ENCODE measurements around the gene C1QL4. TPM values are rescaled to one million over a fixed set of nuclear protein-coding genes. Genes with fewer than 3 reads are reported as not detected.
"Not testable (repeated sequence)": the region's sequence is repeated elsewhere in the genome, so short reads cannot be mapped to it uniquely, and the experiment has no call there.

The C1QL4 gene
- total and polyA plus RNA-seq, 2 donors = not detected

- Histone ChIP-seq H3K4me3 (ENCODE audit: low read depth, low read length) (no peak overlapping the region), H3K27ac (ENCODE audit: low read depth) (no peak overlapping the region), H3K4me1 (ENCODE audit: insufficient read depth) (no peaks in the 10 kb centered on the region), H3K36me3 (ENCODE audit: insufficient read depth) (no peaks in the 10 kb centered on the region)
- no peak for DNase-seq (ENCODE audit: extremely low spot score)
- 43% methylated on average over 19 of the region's 19 CpGs for WGBS
These were observed 2.8 kb downstream of the C1QL4 start for GRCh38 chr12:49334226-49334625.

- H3K36me3 ChIP-seq (ENCODE audit: insufficient read depth); H3K4me3 ChIP-seq (ENCODE audit: low read depth, low read length); H3K27ac ChIP-seq (ENCODE audit: low read depth); DNase-seq (ENCODE audit: extremely low spot score); H3K4me1 ChIP-seq (ENCODE audit: insufficient read depth): not testable (repeated sequence)
- WGBS = 42% methylated on average over 21 of the region's 21 CpGs
These were observed 3.2 kb downstream of the C1QL4 start for GRCh38 chr12:49333778-49334177.

GRCh38 chr12:49332891-49333371, 4.1 kb downstream of the C1QL4 start:
- no peak overlapping the region for H3K4me3 ChIP-seq (ENCODE audit: low read depth, low read length)
- DNase-seq (ENCODE audit: extremely low spot score) = no peak
- WGBS = 24% methylated on average over 40 of the region's 40 CpGs
- no peak overlapping the region for H3K27ac ChIP-seq (ENCODE audit: low read depth)
- H3K4me1 ChIP-seq (ENCODE audit: insufficient read depth) = no peaks in the 10 kb centered on the region
- no peaks in the 10 kb centered on the region for H3K36me3 ChIP-seq (ENCODE audit: insufficient read depth)

- no peak overlapping the region for H3K27ac ChIP-seq (ENCODE audit: low read depth)
- 73% methylated on average over 17 of the region's 17 CpGs for WGBS
- no peaks in the 10 kb centered on the region for H3K36me3 ChIP-seq (ENCODE audit: insufficient read depth)
- no peak for DNase-seq (ENCODE audit: extremely low spot score)
- no peak overlapping the region for H3K4me3 ChIP-seq (ENCODE audit: low read depth, low read length)
- no peaks in the 10 kb centered on the region for H3K4me1 ChIP-seq (ENCODE audit: insufficient read depth)
These were observed 4.5 kb downstream of the C1QL4 start for GRCh38 chr12:49332441-49332861.

- H3K4me1 ChIP-seq (ENCODE audit: insufficient read depth) = no peaks in the 10 kb centered on the region
- H3K27ac ChIP-seq (ENCODE audit: low read depth) = no peak overlapping the region
- WGBS = 49% methylated on average over 11 of the region's 11 CpGs
- H3K4me3 ChIP-seq (ENCODE audit: low read depth, low read length) = no peak overlapping the region
- H3K36me3 ChIP-seq (ENCODE audit: insufficient read depth) = no peaks in the 10 kb centered on the region
- DNase-seq (ENCODE audit: extremely low spot score) = peak; percentile 47
These were observed 5.4 kb downstream of the C1QL4 start for GRCh38 chr12:49331380-49332222.

GRCh38 chr12:49330631-49331379, 6.2 kb downstream of the C1QL4 start:
- 76% methylated on average over 14 of the region's 14 CpGs for WGBS
- Histone ChIP-seq H3K36me3 (ENCODE audit: insufficient read depth) (no peaks in the 10 kb centered on the region), H3K4me1 (ENCODE audit: insufficient read depth) (no peaks in the 10 kb centered on the region), H3K27ac (ENCODE audit: low read depth) (no peak overlapping the region), H3K4me3 (ENCODE audit: low read depth, low read length) (no peak overlapping the region)
- DNase-seq (ENCODE audit: extremely low spot score) = no peak

- no peak overlapping the region for H3K4me3 ChIP-seq (ENCODE audit: low read depth, low read length)
- no peaks in the 10 kb centered on the region for H3K36me3 ChIP-seq (ENCODE audit: insufficient read depth)
- no peak overlapping the region for H3K27ac ChIP-seq (ENCODE audit: low read depth)
- 95% methylated on average over 7 of the region's 7 CpGs for WGBS
- no peaks in the 10 kb centered on the region for H3K4me1 ChIP-seq (ENCODE audit: insufficient read depth)
- DNase-seq (ENCODE audit: extremely low spot score) = no peak
These were observed 6.9 kb downstream of the C1QL4 start for GRCh38 chr12:49330032-49330619.

GRCh38 chr12:49328816-49329215, 8.2 kb downstream of the C1QL4 start:
- no peaks in the 10 kb centered on the region for H3K36me3 ChIP-seq (ENCODE audit: insufficient read depth)
- 94% methylated on average over 12 of the region's 12 CpGs for WGBS
- H3K4me3 ChIP-seq (ENCODE audit: low read depth, low read length) = no peak overlapping the region
- no peak overlapping the region for H3K27ac ChIP-seq (ENCODE audit: low read depth)
- DNase-seq (ENCODE audit: extremely low spot score) = no peak
- no peaks in the 10 kb centered on the region for H3K4me1 ChIP-seq (ENCODE audit: insufficient read depth)

- Histone ChIP-seq H3K36me3 (ENCODE audit: insufficient read depth) (no peaks in the 10 kb centered on the region), H3K27ac (ENCODE audit: low read depth) (no peak overlapping the region), H3K4me3 (ENCODE audit: low read depth, low read length) (no peak overlapping the region), H3K4me1 (ENCODE audit: insufficient read depth) (no peaks in the 10 kb centered on the region)
- 95% methylated on average over 2 of the region's 2 CpGs for WGBS
- no peak for DNase-seq (ENCODE audit: extremely low spot score)
These were observed 9.1 kb downstream of the C1QL4 start for GRCh38 chr12:49327887-49328286.

- no peak for DNase-seq (ENCODE audit: extremely low spot score)
These were observed 9.6 kb downstream of the C1QL4 start for GRCh38 chr12:49327368-49327767.

GRCh38 chr12:49325606-49326005, 11.4 kb downstream of the C1QL4 start:
- Histone ChIP-seq H3K4me3 (ENCODE audit: low read depth, low read length) (no peak overlapping the region), H3K36me3 (ENCODE audit: insufficient read depth) (no peaks in the 10 kb centered on the region), H3K27ac (ENCODE audit: low read depth) (no peak overlapping the region), H3K4me1 (ENCODE audit: insufficient read depth) (no peaks in the 10 kb centered on the region)
- WGBS = 97% methylated on average over 6 of the region's 6 CpGs
- no peak for DNase-seq (ENCODE audit: extremely low spot score)

More at GRCh38 chr12:49327368-49327767, 9.6 kb downstream of the C1QL4 start:
- no peaks in the 10 kb centered on the region for H3K4me1 ChIP-seq (ENCODE audit: insufficient read depth)
- no peaks in the 10 kb centered on the region for H3K36me3 ChIP-seq (ENCODE audit: insufficient read depth)
- no peak overlapping the region for H3K27ac ChIP-seq (ENCODE audit: low read depth)
- H3K4me3 ChIP-seq (ENCODE audit: low read depth, low read length) = no peak overlapping the region

- Histone ChIP-seq H3K36me3 (ENCODE audit: insufficient read depth) (no peaks in the 10 kb centered on the region), H3K4me1 (ENCODE audit: insufficient read depth) (no peaks in the 10 kb centered on the region), H3K4me3 (ENCODE audit: low read depth, low read length) (peak overlapping the region; percentile 27), H3K27ac (ENCODE audit: low read depth) (no peak overlapping the region)
- no peak for DNase-seq (ENCODE audit: extremely low spot score)
- WGBS = 8% methylated on average over 19 of the region's 19 CpGs
These were observed 13.4 kb downstream of the C1QL4 start for GRCh38 chr12:49323524-49324097.

GRCh38 chr12:49322708-49323523, 14.1 kb downstream of the C1QL4 start, which contains the start of gene TROAP:
Gene TROAP, plus strand, starts transcription at chr12:49323255. Its CDS starts 354 bp downstream, at chr12:49323609.
- H3K27ac ChIP-seq (ENCODE audit: low read depth) = no peak within 1 kb of the TSS
- under 1% methylated on average over 65 of the region's 65 CpGs for WGBS
- no peaks in the 10 kb centered on the region for H3K36me3 ChIP-seq (ENCODE audit: insufficient read depth)
- no peaks in the 10 kb centered on the region for H3K4me1 ChIP-seq (ENCODE audit: insufficient read depth)
- peak within 1 kb of the TSS; percentile 54 for H3K4me3 ChIP-seq (ENCODE audit: low read depth, low read length)
- DNase-seq (ENCODE audit: extremely low spot score) = peak; percentile 99
